ENCODE data around the gene THSD4.

Gene THSD4

DNA sequence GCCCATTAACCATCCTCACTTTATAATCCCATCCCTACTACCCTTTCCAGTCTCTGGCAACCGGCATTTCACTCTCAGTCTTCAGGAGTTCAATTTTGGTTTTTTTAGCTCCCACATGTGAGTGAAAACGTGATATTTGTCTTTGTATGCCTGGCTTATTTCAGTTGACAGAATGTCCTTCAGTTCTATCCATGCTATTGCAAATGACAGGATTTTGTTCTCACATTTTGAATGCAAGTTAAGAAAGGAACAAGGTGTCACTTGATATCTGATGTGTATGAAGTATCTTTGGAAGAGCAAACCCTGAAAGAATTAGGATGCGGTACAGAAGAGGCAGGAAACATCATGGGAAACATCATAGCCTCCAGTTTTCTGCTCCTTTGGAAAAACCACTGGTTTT, 298.1 kb downstream of the THSD4 start:
- H3K9ac ChIP-seq: no peak overlapping the region
- H4K20me1 ChIP-seq (ENCODE audit: insufficient read depth): no peaks in the 10 kb centered on the region
- H3K4me2 ChIP-seq: no peak overlapping the region
- no peak overlapping the region for H3K27ac ChIP-seq
- no peak overlapping the region for H2AFZ ChIP-seq (ENCODE audit: low read depth)
- H3K4me1 ChIP-seq (ENCODE audit: low read depth, poor library complexity, severe bottlenecking): no peaks in the 10 kb centered on the region
- TF ChIP-seq CTCF (conservative IDR thresholded peaks at IDR 0.05; ENCODE audit: low read depth, low read length): no peak
- H3K36me3 ChIP-seq (ENCODE audit: insufficient read depth): no peaks in the 10 kb centered on the region
- no peak overlapping the region for H3K4me3 ChIP-seq (IDR thresholded peaks at IDR 0.05; ENCODE audit: insufficient read depth, low read depth, low read length)
- no peaks in the 10 kb centered on the region for H3K79me2 ChIP-seq (ENCODE audit: insufficient read depth, low read depth)
- no peaks in the 10 kb centered on the region for H3K27me3 ChIP-seq (ENCODE audit: insufficient read depth, low read depth)

DNA sequence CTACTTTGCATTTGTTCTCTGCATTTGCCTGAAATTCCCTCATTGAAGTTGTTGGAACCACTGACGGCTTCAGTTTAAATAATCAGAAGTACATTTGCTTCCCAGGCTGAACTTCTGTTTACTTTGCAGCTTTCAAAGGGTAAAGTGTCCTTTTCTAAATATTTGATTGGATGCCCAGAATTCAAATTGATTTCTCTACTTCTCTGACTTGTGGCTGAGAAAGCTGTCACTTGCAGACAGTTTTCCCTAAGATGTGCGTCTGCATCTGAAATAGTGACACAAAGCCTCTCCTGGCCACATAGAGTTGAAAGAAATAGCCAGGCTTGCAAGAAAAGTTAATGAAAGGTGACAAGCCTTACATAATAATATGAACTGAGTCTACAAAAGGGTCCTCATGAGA, 299.6 kb downstream of the THSD4 start:
- no peak overlapping the region for H3K4me2 ChIP-seq
- no peaks in the 10 kb centered on the region for H4K20me1 ChIP-seq (ENCODE audit: insufficient read depth)
- no peak for TF ChIP-seq CTCF (conservative IDR thresholded peaks at IDR 0.05; ENCODE audit: low read depth, low read length)

GRCh38 chr15:71422530-71423259, 307.4 kb downstream of the THSD4 start:
- Histone ChIP-seq H3K79me2 (ENCODE audit: insufficient read depth, low read depth) (no peaks in the 10 kb centered on the region), H3K27me3 (ENCODE audit: insufficient read depth, low read depth) (no peaks in the 10 kb centered on the region), H3K4me3 (IDR thresholded peaks at IDR 0.05; ENCODE audit: insufficient read depth, low read depth, low read length) (no peak overlapping the region), H2AFZ (ENCODE audit: low read depth) (no peak overlapping the region), H3K9ac (no peak overlapping the region), H3K36me3 (ENCODE audit: insufficient read depth) (no peaks in the 10 kb centered on the region), H3K4me2 (no peak overlapping the region), H4K20me1 (ENCODE audit: insufficient read depth) (no peaks in the 10 kb centered on the region), H3K27ac (no peak overlapping the region), H3K4me1 (ENCODE audit: low read depth, poor library complexity, severe bottlenecking) (no peaks in the 10 kb centered on the region)
- no peak for TF ChIP-seq CTCF (conservative IDR thresholded peaks at IDR 0.05; ENCODE audit: low read depth, low read length)

More for the DNA sequence above, 299.6 kb downstream of the THSD4 start:
- Histone ChIP-seq H3K4me1 (ENCODE audit: low read depth, poor library complexity, severe bottlenecking) (no peaks in the 10 kb centered on the region), H3K79me2 (ENCODE audit: insufficient read depth, low read depth) (no peaks in the 10 kb centered on the region), H3K36me3 (ENCODE audit: insufficient read depth) (no peaks in the 10 kb centered on the region), H3K4me3 (IDR thresholded peaks at IDR 0.05; ENCODE audit: insufficient read depth, low read depth, low read length) (no peak overlapping the region), H2AFZ (ENCODE audit: low read depth) (no peak overlapping the region), H3K27ac (no peak overlapping the region), H3K27me3 (ENCODE audit: insufficient read depth, low read depth) (no peaks in the 10 kb centered on the region), H3K9ac (no peak overlapping the region)

DNA sequence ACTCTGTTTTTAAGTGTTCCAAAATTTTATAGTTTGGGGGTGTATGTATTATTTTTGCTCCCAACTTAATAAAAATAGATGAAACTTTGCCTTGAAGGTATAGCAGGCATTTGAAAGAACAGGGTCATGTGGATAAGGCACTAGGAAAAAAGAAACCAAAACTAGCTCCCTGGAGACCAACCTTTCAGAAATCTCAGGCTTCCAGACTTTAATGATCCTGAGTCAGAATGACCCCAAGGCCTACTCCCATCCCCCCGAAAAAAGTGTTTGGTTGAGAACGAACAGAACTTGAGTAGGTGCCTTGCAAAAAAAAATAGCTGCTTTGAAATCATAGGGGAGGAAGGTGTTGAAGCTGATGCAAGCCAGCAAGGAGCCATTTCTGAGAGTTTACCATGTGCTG, 309.5 kb downstream of the THSD4 start:
- Histone ChIP-seq H3K4me2 (no peak overlapping the region), H3K9ac (no peak overlapping the region), H4K20me1 (ENCODE audit: insufficient read depth) (no peaks in the 10 kb centered on the region), H3K4me3 (IDR thresholded peaks at IDR 0.05; ENCODE audit: insufficient read depth, low read depth, low read length) (no peak overlapping the region), H3K27ac (no peak overlapping the region), H3K4me1 (ENCODE audit: low read depth, poor library complexity, severe bottlenecking) (no peaks in the 10 kb centered on the region), H2AFZ (ENCODE audit: low read depth) (no peak overlapping the region), H3K36me3 (ENCODE audit: insufficient read depth) (no peaks in the 10 kb centered on the region), H3K79me2 (ENCODE audit: insufficient read depth, low read depth) (no peaks in the 10 kb centered on the region), H3K27me3 (ENCODE audit: insufficient read depth, low read depth) (no peaks in the 10 kb centered on the region)
- TF ChIP-seq CTCF (conservative IDR thresholded peaks at IDR 0.05; ENCODE audit: low read depth, low read length): no peak
